Fibroblast of skin of right biceps (primary cell): ENCODE data around the gene GPX1.
"Not testable (repeated sequence)": the region's sequence is repeated elsewhere in the genome, so short reads cannot be mapped to it uniquely, and the experiment has no call there.

ENCODE experiments used
- DNase-seq: peaks from one replicate; pipeline ENCODE4 v3.0.0-alpha.2; 2013

GPX1 gene

DNA sequence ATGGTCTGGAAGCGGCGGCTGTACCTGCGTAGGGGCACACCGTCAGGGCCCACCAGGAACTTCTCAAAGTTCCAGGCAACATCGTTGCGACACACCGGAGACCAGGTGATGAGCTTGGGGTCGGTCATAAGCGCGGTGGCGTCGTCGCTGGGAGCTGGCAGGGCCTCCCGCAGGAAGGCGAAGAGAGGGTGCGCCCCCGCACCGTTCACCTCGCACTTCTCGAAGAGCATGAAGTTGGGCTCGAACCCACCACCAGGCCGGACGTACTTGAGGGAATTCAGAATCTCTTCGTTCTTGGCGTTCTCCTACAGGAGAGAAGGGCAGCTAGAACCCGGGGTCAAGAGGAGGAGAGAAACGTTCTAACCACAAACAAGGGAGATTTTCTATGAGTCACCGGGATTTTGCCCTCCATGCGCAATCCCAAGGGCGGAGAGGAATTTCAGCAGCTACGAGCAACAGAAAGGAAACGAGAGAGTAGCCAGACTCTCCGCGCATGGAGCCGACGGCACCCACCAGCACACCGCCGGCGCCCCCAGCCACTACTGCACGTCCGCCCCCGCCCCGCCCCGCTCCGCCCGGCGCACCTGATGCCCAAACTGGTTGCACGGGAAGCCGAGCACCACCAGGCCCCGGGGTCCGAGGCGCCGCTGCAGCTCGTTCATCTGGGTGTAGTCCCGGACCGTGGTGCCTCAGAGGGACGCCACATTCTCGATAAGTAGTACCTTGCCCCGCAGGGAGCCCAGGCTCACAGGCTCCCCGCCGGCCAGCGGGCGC is 523 bp downstream of the GPX1 start:
- peak; percentile 92 for DNase-seq

DNA sequence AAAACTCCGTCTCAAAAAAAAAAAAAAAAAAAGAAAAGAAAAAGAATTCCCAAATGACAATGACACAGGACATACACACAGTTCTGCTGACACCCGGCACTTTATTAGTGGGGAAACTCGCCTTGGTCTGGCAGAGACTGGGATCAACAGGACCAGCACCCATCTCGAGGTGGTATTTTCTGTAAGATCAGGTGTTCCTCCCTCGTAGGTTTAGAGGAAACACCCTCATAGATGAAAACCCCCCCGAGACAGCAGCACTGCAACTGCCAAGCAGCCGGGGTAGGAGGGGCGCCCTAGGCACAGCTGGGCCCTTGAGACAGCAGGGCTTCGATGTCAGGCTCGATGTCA is 1.1 kb downstream of the GPX1 start:
- DNase-seq: not testable (repeated sequence)

DNA sequence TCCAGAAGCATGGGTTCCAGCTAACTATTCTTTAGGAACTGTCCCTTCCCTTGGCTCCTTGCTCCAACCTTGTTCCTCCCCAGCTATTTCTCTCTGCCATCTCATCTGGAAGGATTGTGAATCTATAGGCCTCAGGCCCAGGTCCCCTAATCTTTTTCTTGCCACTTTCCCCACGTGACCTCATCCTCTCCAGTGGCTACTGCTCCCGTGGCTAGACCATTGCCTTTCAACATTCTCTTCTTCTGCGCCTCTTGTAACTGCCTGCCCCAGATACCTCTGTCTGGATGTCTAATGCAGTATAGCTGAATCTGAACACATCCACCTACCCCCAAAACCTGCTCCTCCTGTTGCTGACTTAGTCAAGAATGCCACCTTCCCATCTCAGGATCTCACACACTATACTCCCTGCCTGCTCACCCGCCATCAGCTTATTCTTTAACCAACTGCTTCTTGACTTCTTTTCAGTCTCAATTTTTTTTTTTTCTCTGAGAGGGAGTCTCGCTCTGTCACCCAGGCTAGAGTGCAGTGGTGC is 5.2 kb downstream of the GPX1 start:
- DNase-seq: no peak

DNA sequence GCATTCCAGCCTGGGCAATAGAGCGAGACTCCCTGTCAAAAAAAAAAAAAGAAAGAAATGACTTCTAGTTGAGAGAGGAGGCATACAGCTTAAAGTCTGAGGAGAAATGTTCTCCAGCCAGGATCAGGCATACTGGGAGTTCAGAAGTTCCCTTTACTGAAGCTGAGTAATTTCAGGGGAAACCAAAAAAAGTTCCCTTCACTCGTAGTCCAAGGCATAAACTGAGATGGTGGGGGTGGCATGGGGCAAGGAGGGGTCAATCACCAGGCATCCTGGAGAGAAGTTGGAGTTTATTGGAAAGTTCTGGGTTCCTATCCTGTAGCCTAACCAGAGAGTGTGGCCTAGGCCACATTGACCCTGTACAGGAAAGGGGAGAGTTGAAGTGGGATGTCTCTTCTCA is 5.9 kb downstream of the GPX1 start:
- DNase-seq: no peak

DNA sequence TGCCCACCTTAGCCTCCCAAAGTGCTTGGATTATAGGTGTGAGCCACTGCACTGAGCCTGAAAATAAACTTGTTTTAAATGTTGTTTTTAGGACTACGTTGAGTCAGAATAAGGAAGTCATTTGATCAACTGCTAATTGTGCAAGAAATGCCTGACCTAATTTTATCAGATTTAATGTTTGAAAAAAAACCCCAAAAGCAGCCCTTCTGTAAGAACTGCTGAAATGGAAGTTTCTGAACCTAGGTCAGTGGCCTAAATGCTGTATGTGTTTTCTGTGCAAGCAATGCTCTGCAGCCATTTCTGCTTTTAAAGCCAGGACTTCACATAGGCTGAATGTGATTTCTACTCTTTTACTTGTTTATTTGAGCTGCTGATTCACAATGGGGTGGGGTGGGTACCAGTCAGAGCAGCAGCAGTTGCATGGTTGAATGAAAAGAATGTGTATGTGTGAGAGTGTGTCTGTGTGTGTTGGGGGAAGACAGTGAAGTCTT is 6.6 kb downstream of the GPX1 start:
- DNase-seq: peak; percentile 85

DNA sequence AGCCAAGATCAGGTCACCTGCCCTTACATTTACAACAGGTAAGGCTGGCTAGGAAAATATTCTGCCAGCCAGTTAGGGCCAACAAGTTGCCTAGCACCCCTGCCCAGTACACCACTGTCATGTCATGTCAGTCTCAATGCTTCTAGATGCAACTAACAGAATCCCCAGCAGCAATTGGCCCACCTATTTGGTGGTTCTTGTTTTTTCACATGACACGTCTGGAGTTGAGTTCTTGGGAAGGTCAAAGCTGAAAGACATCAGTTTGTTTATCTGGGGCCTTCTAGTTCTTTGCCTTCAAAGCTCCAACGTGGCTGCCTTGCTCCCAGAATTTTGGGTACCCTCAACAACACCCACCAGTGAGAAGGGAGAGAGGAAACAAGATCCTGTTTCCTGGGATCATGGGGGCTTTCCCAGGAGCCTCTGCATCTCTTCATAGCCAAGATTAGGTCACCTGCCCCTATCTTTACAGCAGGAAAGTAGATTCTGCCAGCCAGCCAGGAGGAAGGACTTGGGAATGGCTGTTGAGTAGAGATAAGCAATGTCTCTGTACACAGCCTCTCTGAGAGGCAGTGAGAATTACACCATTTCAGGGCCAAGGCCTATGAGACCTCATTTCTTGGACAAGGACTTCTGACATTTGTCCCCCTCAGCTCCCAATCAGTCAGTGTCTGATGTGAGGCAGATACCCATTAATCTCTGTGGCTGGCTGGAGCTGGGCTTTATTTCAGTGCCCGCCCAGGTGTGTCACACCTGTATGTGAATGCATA is 8.6 kb downstream of the GPX1 start:
- no peak for DNase-seq

DNA sequence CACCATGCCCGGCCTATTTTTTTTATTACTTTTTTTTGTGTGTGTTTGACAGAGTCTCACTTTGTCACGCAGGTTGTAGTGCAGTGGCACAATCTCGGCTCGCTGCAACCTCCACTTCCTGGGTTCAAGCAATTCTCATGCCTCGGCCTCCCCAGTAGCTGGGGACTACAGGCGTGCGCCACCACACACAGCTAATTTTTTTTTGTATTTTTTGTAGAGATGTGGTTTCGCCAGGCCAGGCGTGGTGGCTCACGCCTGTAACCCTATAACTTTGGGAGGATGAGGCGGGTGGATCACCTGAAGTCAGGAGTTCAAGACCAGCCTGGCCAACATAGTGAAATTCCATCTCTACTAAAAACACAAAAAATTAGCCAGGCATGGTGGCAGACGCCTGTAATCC is 9.8 kb downstream of the GPX1 start:
- DNase-seq: not testable (repeated sequence)

DNA sequence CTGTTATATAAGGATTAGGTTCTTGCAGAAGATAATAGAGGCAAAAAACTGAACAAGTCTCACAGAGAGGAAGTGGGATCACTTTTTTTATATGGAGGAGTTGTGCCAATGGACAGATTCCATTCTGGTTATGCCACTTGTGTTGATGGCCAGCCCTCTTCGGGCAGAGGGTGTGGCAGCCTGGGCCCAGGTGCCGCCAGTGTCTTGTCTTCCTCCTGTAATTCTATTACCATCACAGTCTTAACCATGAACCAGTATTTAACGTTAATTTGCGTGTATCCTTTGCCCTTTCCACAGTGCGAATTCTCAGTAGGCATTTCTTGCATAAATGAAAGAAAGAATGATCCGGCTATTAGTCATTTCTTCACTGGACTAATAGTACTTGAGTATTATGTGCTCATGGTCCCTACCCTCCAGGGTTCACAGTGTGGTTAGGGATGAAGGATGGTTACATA is 11.3 kb downstream of the GPX1 start:
- peak; percentile 20 for DNase-seq

DNA sequence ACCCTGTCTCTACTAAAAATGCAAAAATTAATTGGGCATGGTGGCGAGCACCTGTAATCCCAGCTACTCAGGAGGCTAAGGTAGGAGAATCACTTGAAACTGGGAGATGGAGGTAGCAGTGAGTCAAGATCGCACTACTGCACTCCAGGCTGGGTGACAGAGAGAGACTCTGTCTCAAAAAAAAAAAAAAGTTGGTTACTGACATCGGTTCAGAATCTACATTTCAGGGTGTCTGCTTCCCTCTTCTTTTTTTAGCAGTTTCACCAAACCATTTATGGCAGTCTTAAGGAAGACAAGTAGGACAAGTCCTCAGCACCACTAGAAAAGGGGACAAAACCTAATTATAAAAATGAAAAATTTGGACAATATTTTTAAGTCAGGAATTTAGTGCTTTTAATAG is 15.0 kb downstream of the GPX1 start:
- no peak for DNase-seq

DNA sequence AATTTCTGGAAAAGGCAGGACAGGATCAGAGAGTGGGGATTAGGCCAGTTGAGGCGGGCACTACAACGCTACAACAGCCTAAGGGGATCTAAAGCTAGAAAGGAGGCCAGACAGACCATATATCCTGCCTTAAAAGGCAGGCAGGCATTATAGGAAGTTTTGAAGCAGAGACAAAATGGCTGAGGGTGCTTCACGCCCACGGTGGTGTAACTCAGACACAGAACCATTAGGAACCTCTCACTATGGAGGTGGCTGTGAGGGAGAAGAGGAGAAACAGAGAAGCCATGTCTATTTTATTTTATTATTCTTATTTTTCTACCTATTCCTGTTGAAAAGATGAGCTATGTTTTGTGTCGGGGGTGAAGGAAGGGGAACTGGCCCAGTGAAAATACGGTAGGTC is 16.2 kb downstream of the GPX1 start:
- no peak for DNase-seq

DNA sequence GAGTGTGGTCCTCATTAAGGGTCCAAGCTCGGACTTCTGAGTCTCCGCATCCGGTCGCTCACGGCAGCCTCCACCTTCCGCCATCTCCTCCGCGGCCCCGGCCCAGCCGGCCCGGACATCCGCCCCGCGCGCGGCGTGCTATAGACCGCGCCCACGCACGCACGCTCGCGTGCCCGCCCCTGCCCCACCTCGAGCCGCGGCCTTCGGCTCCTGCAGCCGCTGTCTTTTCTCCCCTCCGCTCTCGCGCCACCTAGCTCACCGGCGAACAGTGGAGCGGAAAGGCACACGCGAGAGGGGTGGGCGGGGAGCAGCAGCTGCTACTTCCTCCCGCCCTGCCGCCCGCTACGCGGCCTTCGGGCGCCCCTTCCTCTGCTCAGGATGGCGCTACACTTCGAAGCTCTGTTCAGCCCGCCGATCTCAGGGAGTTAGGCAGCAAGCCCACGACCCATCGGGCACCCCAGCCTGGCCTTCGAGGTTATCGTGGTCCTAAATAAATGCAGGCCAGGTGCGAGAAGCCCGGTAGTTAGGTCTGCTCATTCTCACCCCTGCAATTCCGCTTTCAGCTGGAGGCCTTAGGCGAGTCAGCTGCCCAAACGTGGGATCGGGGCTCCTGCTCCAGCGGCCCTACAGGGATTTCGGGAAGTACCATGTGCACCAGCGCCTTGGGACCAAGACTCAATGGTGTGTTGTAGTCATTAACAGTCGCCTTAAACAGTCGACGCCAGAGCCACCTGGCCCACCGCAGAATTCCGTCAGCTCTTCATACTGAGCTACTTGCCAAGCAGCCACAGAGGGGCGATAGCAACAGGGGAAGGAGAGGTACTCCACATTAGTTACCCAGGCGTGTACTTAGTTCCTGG is 18.0 kb downstream of the GPX1 start, which contains the start of gene USP4:
Gene USP4, minus strand, starts transcription at position 113 of the 860 bp plus-strand sequence. Its CDS starts 29 bp downstream, at position 84.
- peak; percentile 90 for DNase-seq

DNA sequence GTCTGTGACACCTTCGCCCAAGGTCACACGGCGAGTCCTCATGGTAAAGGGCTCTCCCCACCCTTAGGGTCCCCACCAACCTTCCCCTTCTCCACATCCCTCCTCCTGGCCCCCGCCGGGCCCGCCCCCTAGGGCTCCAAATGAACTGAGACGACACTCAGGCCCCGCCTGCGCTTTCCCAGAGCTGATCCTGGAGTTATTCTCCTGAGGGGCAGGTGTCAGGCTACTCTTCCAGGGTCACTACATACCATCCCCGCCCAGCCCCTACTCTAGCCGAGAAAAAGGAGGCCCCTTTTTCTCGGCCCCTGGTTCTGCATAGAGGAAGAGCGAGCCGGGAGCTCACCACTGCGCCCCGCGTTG is 18.6 kb downstream of the GPX1 start:
- no peak for DNase-seq

DNA sequence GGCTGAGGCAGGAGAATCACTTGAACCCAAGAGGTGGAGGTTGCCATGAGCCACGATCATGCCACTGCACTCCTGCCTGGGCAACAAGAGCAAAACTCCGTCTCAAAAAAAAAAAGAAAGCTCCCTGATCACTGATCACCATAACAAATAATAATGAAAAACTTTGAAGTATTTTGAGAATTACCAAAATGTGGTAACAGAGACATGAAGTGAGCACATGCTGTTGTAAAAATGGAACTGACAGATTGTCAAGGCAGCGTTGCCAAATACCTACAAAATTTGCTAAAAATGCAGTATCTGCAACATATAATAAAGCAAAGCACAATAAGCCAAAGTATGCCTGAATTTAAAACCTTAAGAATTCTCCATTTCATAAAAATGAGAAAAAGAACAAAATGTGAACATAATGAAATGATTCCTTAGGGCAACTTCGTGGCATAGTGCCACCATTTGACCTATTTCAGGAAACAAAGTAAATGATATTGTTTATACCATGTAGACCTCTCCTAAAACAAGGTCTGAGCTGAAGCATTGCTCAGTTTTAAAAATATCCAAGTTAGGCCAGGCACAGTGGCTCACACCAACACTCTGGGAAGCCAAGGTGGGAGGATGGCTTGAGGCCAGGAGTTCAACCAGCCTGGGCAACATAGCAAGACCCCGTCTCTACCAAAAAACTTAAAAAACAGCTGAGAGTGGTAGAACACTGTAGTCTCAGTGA is 24.1 kb downstream of the GPX1 start:
- no peak for DNase-seq

DNA sequence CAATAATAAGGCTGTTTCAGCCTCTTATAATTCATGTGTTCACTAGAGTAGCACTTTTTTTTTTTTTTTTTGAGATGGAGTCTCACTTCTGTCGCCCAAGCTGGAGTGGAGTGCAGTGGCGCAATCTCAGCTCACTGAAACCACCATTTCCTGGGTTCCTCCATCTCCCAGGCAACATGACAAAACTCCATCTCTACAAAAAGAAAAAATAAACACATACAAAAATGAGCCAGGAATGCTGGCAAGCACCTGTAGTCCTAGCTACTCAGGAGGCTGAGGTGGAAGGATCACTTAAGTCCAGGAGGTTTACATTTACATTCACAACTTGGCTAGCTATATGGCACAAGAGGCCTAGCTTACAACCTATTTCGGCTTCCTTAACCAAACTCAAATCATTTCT is 25.1 kb downstream of the GPX1 start:
- no peak for DNase-seq

DNA sequence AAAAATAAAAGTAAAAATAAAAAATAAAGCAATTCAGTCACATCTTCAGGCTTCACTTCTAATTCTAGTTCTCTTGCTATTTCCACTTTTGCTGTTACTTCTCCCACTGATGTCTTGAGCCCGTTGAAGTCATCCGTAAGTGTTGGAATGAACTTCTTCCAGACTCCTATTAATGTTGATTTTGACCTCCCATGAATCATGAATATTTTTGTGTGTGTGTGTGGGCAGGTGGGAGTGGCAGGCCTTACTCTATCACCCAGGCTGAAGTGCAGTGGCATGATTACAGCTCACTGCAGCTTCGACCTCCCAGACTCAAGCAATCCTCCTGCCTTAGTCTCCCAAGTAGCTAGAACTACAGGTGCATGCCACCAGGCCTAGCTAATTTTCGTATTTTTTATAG is 29.0 kb downstream of the GPX1 start:
- DNase-seq: no peak

DNA sequence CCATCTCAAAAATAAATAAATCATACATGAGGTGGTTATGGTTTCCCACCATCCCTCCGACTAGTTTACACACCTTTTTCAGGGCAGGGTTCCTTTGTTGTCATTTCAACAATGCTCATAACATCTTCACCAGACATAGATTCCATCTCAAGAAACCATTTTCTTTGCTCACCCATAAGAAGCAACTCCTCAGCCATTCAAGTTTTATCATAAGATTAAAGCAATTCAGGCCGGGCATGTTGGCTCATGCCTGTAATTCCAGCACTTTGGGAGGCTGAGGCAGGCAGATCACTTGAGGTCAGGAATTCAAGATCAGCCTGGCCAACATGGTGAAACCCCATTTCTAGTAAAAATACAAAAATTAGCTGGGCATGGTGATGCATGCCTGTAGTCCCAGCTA is 29.8 kb downstream of the GPX1 start:
- DNase-seq: not testable (repeated sequence)

DNA sequence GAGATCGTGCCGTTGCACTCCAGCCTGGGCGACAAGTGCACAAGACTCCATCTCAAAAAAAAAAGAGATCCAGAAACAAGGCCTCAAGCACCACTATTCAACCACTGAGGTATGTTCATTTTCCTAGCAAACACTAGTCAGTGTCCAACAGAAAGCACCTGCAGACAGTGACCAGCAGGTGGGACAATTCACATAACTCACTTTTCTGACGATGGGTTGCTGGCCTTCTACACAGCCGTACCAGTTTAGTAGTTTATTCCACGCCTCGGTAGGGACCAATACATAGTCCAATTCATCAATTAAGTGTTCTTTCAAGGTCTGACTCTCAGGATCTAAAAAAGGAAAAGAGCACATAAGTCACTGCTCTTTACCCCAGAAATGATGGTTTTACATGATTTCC is 30.7 kb downstream of the GPX1 start:
- no peak for DNase-seq

DNA sequence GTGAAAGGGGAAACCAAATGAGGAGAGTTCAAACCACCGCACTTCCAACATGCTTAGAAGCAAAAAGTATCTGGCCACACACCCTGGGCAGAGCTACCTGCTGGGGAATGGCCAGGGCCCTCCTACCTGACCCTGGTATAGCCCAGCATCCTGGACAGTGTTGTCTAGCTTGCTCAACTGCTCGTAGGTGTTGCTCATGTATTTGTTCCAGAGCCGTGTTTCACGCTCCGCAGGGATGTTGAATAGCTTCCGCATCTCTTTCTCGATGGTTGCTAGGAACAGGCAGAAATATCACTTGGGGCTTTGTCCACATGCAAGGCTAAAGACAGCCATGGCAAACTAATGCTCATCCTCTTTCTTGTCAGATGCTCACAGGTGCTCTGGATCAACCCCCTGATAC is 33.4 kb downstream of the GPX1 start:
- DNase-seq: no peak

DNA sequence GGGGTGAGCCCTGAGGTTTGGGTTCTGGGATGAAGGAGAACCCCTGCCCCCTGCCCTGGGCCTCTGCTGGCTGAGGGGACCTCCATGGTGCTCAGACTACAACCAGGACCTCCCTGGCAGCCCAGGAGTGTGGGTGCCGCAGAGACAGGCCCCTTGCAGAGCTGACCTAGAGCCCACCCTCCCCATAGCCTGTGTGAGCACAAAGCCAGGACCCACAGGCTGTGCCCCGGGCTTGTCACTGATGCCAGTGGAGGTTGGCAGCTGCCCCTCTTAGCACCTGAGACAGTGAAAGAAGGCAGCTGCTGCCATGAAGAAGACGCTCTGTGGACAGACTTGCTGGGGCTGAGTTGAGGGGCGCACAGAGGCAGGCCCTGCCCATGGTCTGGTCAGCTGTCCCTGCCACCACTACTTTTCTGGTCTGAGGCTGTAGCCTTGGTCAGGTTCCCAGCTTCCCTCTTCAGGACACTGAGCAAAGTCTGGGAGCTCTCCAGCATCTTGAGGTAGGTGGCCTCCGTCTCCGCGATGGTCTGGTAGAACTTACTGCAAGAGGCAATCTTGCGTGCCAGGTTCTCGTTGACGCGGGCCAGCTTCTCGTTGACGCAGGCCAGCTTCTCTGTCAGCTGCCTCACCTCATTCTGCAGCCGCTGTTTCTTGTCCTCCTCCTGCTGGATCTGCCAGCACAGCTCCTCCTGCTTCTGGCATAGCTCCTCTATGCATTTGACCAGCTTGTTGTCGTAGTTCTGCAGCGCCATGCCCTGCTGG is 41.3 kb downstream of the GPX1 start:
- DNase-seq: no peak

DNA sequence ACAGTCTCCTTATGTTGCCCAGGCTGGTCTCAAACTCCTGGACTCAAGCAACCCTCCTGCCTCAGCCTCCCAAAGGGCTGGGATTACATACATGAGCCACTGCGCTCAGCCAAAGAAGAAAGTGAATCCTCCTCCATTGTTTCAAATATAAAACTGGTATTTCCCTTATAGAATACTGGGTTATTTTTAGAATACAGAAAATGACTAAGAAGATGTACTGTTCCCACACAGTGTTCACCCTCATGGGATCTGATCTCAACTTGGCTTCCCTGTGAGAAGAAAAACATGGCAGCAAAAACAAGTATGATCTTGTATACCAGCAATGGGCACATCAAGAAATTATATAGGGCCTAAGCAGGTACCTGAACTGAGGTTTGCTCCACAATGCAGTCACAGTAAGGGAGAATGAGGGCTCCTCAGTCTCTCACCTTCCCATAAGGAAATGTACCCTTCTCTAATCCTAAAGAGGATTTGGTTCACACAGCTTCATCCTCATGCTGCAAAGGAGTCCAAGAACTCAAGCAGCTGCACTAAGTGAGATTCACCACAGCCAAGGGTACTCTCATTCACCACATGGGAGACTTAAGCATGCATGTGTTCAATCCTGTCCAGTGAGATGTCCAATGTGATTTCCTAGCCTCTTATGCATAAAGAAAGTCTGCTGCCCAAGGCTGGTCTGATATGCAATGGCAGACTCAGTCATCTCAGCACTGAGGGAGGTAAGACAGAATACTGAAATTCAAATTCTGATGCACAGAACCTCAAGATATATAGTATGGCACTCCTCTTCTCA is 44.1 kb downstream of the GPX1 start:
- peak; percentile 50 for DNase-seq

DNA sequence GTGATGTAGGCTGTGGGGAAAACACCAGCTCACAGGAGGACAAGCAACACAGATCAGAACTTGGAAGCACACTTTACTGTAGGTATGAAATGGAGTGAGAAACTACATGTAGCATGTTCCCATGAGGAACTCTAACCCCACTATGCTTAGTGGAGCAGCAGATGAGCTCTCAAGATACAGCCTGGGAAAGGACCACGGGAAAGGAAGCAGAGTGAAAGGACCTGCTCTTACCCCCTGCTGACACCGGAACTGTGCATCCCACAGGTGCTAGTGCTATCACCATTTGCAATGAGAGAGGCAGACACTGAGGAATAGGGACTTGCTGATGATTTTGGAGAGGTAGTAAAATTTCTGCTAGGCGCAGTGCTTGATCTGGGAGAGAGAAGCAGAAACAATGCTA is 46.9 kb downstream of the GPX1 start:
- no peak for DNase-seq
